HCT116 (cell line): ENCODE measurements around the gene TLL2. TPM values are rescaled to one million over a fixed set of nuclear protein-coding genes. Genes with fewer than 3 reads are reported as not detected.

ENCODE experiments used
- ATAC-seq: fragments of 200-7000 bp; cut with Tn5 transposase; 2 replicates; pipeline ENCODE4 v1.9.1; 2020; ENCODE audit warnings: mild to moderate bottlenecking, moderate library complexity
- BruUV-seq: library from RNA; stranded (reverse); fragments of 400-500 nt; replicated peaks from 2 replicates; lab custom pipeline; 2021; lab: Mats Ljungman, UMichigan
- CTCF ChIA-PET: fragments of 300-600 bp; sonication (Branson Sonifier 250); formaldehyde crosslinking; loops from one replicate; lab custom pipeline; 2021; ENCODE audit warnings: antibody characterized with exemption; lab: Charles Lee
- POLR2A ChIA-PET: fragments of 300-600, 350-600 bp; sonication (Branson Sonifier 250); formaldehyde crosslinking; loops from one replicate; lab custom pipeline; 2021; ENCODE audit warnings: antibody characterized with exemption; lab: Charles Lee
- RAD21 ChIA-PET, 2 experiments: fragments of 300-600 bp; sonication (Branson Sonifier 250); formaldehyde crosslinking; loops; one replicate each; lab custom pipeline; 2023; ENCODE audit warnings: low total read pairs in 2 of 2; ENCODE audit not compliant: uncharacterized antibody in 2 of 2, unreplicated experiment in 2 of 2, low non-redundant PET in 1 of 2; lab: Charles Lee
- DNase-seq: peaks from one replicate; pipeline ENCODE4 v3.0.0-alpha.2; 2010; ENCODE audit warnings: low read depth, low spot score
- H2AFZ ChIP-seq: fragments of 200-600 bp; shearing (Covaris generic), sonication (generic); 2 replicates; pipeline ENCODE4 v1.6.1; 2017; ENCODE audit warnings: low read depth, mixed run types, mixed read lengths, antibody characterized with exemption, low read length; ENCODE audit not compliant: poor library complexity, severe bottlenecking
- H3K27ac ChIP-seq: 2 replicates; pipeline ENCODE4 v1.5.1; 2012; ENCODE audit warnings: low read depth, low read length
- H3K27me3 ChIP-seq: fragments of 200-600 bp; sonication (generic); 2 replicates; pipeline ENCODE4 v1.6.1; 2016; ENCODE audit warnings: mixed run types, low read length, mixed read lengths; ENCODE audit not compliant: insufficient read depth
- H3K36me3 ChIP-seq, 2 experiments: fragments of 200-500 bp in 1 of 2; fragments of 200-600 bp in 1 of 2; sonication (Bioruptor generic) in 1 of 2; sonication (generic) in 1 of 2; 2 replicates each; pipeline versions ENCODE4 v1.5.1 to v1.6.1; 2014 to 2016; ENCODE audit warnings: low read length in 2 of 2, inconsistent platforms in 1 of 2, mixed read lengths in 1 of 2, mixed run types in 1 of 2; ENCODE audit not compliant: insufficient read depth in 2 of 2, control insufficient read depth in 1 of 2
- H3K4me1 ChIP-seq, 2 experiments: fragments of 200-600 bp in 1 of 2; sonication (generic) in 1 of 2; 2 replicates each; pipeline versions ENCODE4 v1.5.1 to v1.6.1; 2012 to 2017; ENCODE audit warnings: low read length in 2 of 2, inconsistent platforms in 1 of 2, mild to moderate bottlenecking in 1 of 2, mixed read lengths in 1 of 2, mixed run types in 1 of 2, moderate library complexity in 1 of 2; ENCODE audit not compliant: insufficient read depth in 2 of 2, control insufficient read depth in 1 of 2
- H3K4me2 ChIP-seq: fragments of 200-600 bp; sonication (generic); 2 replicates; pipeline ENCODE4 v1.6.1; 2017; ENCODE audit warnings: mixed run types, low read length, mixed read lengths
- H3K4me3 ChIP-seq, 2 experiments: fragments of 200-600 bp in 1 of 2; sonication (generic) in 1 of 2; replicated peaks in 1 of 2; 2 replicates each; pipeline ENCODE4 v1.5.1; 2011 to 2016; ENCODE audit warnings: low read length in 2 of 2, control low read depth in 1 of 2, low read depth in 1 of 2, mild to moderate bottlenecking in 1 of 2, mixed read lengths in 1 of 2, mixed run types in 1 of 2
- H3K79me2 ChIP-seq: fragments of 200-600 bp; sonication (generic); 2 replicates; pipeline ENCODE4 v1.6.1; 2017; ENCODE audit warnings: mild to moderate bottlenecking, mixed run types, low read length, moderate library complexity, mixed read lengths; ENCODE audit not compliant: insufficient read depth
- H3K9ac ChIP-seq: fragments of 200-600 bp; sonication (generic); 2 replicates; pipeline ENCODE4 v1.6.1; 2016; ENCODE audit warnings: low read length, mixed read lengths
- H3K9me2 ChIP-seq: fragments of 200-600 bp; sonication (generic), shearing (Covaris generic); 2 replicates; pipeline ENCODE4 v1.6.1; 2017; ENCODE audit warnings: mixed run types, mild to moderate bottlenecking, moderate library complexity; ENCODE audit not compliant: insufficient read depth
- H3K9me3 ChIP-seq, 2 experiments: fragments of 200-500 bp in 1 of 2; fragments of 200-600 bp in 1 of 2; sonication (Bioruptor generic) in 1 of 2; sonication (generic) in 1 of 2; 2 replicates each; pipeline ENCODE4 v1.6.1; 2014 to 2017; ENCODE audit warnings: low read length in 2 of 2, mixed read lengths in 2 of 2, inconsistent platforms in 1 of 2, low read depth in 1 of 2, mild to moderate bottlenecking in 1 of 2, mixed run types in 1 of 2, moderate library complexity in 1 of 2; ENCODE audit not compliant: control insufficient read depth in 1 of 2, insufficient read depth in 1 of 2
- H4K20me1 ChIP-seq: fragments of 200-600 bp; sonication (generic), shearing (Covaris generic); 2 replicates; pipeline ENCODE4 v1.6.1; 2017; ENCODE audit warnings: mixed run types, mild to moderate bottlenecking, moderate library complexity; ENCODE audit not compliant: insufficient read depth
- CEBPB ChIP-seq: IDR thresholded peaks from 2 replicates; pipeline ENCODE4 v1.6.1; 2012; ENCODE audit warnings: low read depth
- EZH2 ChIP-seq: fragments of 200-600 bp; sonication (generic); IDR thresholded peaks from 2 replicates; pipeline ENCODE4 v1.6.1; 2017; ENCODE audit warnings: antibody characterized with exemption, mixed run types
- EZH2phosphoT487 ChIP-seq: fragments of 200-600 bp; IDR thresholded peaks from 2 replicates; pipeline ENCODE4 v1.6.1; 2018; ENCODE audit warnings: antibody characterized with exemption, borderline replicate concordance
- JUND ChIP-seq: IDR thresholded peaks from 2 replicates; pipeline ENCODE4 v1.6.1; 2012
- YY1 ChIP-seq: IDR thresholded peaks from 2 replicates; pipeline ENCODE4 v1.6.1; 2011; ENCODE audit warnings: low read length, low read depth, moderate library complexity, mild to moderate bottlenecking; ENCODE audit not compliant: insufficient replicate concordance; ENCODE audit errors: extremely low read depth
- ZFX ChIP-seq: fragments of 450-650 bp; IDR thresholded peaks from 2 replicates; pipeline ENCODE4 v1.6.1; 2017
- ZNF274 ChIP-seq: fragments of 200-500 bp; sonication (Bioruptor generic); IDR thresholded peaks from 2 replicates; pipeline ENCODE4 v1.6.1; 2014; ENCODE audit warnings: mild to moderate bottlenecking, low read depth, low read length, inconsistent platforms
- intact Hi-C: fragments of 100-400 bp; cut with micrococcal nuclease; formaldehyde crosslinking; loops from 2 replicates; pipeline ENCODE4 v1.10.0; 2022
- total RNA-seq: library from RNA; stranded (reverse); gene quantifications from one replicate; pipeline ENCODE4 v1.2.1, GENCODE V29; 2021; ENCODE audit not compliant: unreplicated experiment
- TF ChIP-seq, protein P1 (sequence below), 3 experiments: fragments of 200-600 bp in 1 of 3; sonication (generic) in 1 of 3; IDR thresholded peaks in 2 of 3; conservative IDR thresholded peaks in 1 of 3; 2 replicates each; pipeline ENCODE4 v1.5.1; 2012 to 2017; ENCODE audit warnings: low read depth in 2 of 3, low read length in 2 of 3, antibody characterized with exemption in 1 of 3, borderline replicate concordance in 1 of 3, control low read depth in 1 of 3, mild to moderate bottlenecking in 1 of 3, mixed read lengths in 1 of 3, mixed run types in 1 of 3, moderate library complexity in 1 of 3; ENCODE audit not compliant: insufficient read depth in 1 of 3
- TF ChIP-seq, protein P2 (sequence below): IDR thresholded peaks from 2 replicates; pipeline ENCODE4 v1.6.1; 2012; ENCODE audit warnings: low read depth
- TF ChIP-seq, protein P3 (sequence below): IDR thresholded peaks from 2 replicates; pipeline ENCODE4 v1.6.1; 2012

TLL2 gene
- total RNA-seq, 1 experiment from 2014 or later = 1.3 TPM

DNA sequence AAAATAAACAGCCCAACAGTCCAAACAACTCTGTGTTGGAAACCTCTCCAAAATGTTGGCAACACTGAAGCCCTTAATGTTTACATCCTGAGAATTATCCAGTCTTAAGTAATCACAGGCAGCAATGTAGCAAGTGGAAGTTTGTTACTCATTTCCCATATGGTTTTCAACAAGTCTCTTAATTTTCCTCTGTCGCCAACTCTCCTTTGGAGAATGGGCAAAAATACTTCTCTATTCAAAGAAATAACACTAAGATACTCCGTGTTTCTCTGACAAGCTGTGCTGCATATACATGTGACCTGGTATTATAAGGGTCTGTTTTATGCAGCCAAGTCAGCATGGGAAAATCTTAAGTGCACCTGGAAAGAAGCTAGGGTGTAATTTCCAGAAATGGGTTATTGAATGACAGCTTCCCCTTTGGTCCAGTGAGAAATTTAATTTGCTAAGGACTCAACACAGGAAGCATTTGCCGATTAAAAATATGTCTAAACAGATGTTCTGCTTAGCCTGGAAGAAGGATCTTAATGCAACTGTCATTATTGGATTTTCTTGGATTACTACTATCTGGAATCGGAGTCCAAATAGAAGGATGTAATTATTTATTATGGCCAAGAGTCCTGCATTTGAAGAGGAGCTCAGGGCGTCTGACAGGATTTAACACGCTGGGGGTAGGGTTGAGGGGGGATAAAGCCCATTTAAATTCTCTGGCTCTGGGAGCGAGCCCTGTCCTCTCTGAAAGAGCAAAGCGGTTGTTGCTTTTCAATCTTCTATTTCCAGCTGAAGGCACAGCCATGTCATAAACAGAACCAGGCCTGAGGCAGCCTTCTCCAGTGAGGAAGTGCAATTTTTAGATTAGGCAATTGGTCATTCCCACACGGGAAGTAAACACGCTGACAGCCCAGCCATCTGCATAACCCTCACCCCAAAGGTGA is 73.1 kb downstream of the TLL2 start:
- ChIA-PET POLR2A (no interaction called here), RAD21 (no interaction called here), CTCF (no interaction called here)
- Histone ChIP-seq H3K4me1 (no peaks in the 10 kb centered on the region), H3K27me3 (no peaks in the 10 kb centered on the region), H3K79me2 (no peaks in the 10 kb centered on the region), H3K4me3 (no peak overlapping the region), H3K4me2 (no peak overlapping the region), H3K9me3 (no peaks in the 10 kb centered on the region), H3K9me2 (no peaks in the 10 kb centered on the region), H4K20me1 (no peaks in the 10 kb centered on the region), H3K27ac (no peak overlapping the region), H3K36me3 (no peaks in the 10 kb centered on the region), H3K9ac (no peak overlapping the region), H2AFZ (no peak overlapping the region)
- TF ChIP-seq YY1 = no peak
- no peak for TF ChIP-seq ZNF274
- TF ChIP-seq JUND = no peak
- TF ChIP-seq, protein P1, sequence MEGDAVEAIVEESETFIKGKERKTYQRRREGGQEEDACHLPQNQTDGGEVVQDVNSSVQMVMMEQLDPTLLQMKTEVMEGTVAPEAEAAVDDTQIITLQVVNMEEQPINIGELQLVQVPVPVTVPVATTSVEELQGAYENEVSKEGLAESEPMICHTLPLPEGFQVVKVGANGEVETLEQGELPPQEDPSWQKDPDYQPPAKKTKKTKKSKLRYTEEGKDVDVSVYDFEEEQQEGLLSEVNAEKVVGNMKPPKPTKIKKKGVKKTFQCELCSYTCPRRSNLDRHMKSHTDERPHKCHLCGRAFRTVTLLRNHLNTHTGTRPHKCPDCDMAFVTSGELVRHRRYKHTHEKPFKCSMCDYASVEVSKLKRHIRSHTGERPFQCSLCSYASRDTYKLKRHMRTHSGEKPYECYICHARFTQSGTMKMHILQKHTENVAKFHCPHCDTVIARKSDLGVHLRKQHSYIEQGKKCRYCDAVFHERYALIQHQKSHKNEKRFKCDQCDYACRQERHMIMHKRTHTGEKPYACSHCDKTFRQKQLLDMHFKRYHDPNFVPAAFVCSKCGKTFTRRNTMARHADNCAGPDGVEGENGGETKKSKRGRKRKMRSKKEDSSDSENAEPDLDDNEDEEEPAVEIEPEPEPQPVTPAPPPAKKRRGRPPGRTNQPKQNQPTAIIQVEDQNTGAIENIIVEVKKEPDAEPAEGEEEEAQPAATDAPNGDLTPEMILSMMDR (IDR thresholded peaks at IDR 0.05 in 2 of 3, conservative IDR thresholded peaks at IDR 0.05 in 1 of 3; ENCODE audit: borderline replicate concordance in 1 of 3, insufficient read depth in 1 of 3, low read depth in 2 of 3, low read length in 2 of 3) = no peak
- TF ChIP-seq EZH2 = no peak
- TF ChIP-seq ZFX = no peak
- intact Hi-C loops = no loop called here
- no peak for DNase-seq
- BruUV-seq = no TSS peak
- ATAC-seq = no peak

DNA sequence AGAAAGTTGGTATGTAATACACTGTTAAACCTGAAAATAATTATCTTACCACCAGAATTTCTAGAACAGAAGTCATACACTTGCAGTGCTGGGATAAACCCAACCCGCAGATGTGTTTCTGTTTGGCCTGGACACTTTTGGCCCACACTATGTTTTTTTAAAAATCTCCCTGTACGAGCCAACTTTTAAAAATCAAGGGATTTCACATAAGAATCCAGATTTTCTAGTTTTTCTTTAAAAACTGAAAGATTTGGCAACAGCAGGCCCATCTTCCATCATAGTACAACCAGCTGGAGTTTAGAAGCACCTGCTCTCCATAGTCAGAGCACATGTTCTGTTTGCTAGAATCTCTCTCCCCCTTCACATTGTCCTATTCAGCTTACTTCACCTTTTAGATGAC is 74.0 kb downstream of the TLL2 start:
- no peak for DNase-seq
- Histone ChIP-seq H2AFZ (no peak overlapping the region), H3K4me1 (no peaks in the 10 kb centered on the region), H3K27ac (no peak overlapping the region), H3K9me2 (no peaks in the 10 kb centered on the region), H3K27me3 (no peaks in the 10 kb centered on the region), H3K9ac (no peak overlapping the region), H3K4me3 (no peak overlapping the region), H3K9me3 (no peaks in the 10 kb centered on the region), H3K79me2 (no peaks in the 10 kb centered on the region), H3K36me3 (no peaks in the 10 kb centered on the region), H3K4me2 (no peak overlapping the region), H4K20me1 (no peaks in the 10 kb centered on the region)
- no peak for ATAC-seq
- intact Hi-C loops = no loop called here
- ChIA-PET CTCF (no interaction called here), RAD21 (no interaction called here), POLR2A (no interaction called here)
- BruUV-seq = no TSS peak
- TF ChIP-seq, protein P2, sequence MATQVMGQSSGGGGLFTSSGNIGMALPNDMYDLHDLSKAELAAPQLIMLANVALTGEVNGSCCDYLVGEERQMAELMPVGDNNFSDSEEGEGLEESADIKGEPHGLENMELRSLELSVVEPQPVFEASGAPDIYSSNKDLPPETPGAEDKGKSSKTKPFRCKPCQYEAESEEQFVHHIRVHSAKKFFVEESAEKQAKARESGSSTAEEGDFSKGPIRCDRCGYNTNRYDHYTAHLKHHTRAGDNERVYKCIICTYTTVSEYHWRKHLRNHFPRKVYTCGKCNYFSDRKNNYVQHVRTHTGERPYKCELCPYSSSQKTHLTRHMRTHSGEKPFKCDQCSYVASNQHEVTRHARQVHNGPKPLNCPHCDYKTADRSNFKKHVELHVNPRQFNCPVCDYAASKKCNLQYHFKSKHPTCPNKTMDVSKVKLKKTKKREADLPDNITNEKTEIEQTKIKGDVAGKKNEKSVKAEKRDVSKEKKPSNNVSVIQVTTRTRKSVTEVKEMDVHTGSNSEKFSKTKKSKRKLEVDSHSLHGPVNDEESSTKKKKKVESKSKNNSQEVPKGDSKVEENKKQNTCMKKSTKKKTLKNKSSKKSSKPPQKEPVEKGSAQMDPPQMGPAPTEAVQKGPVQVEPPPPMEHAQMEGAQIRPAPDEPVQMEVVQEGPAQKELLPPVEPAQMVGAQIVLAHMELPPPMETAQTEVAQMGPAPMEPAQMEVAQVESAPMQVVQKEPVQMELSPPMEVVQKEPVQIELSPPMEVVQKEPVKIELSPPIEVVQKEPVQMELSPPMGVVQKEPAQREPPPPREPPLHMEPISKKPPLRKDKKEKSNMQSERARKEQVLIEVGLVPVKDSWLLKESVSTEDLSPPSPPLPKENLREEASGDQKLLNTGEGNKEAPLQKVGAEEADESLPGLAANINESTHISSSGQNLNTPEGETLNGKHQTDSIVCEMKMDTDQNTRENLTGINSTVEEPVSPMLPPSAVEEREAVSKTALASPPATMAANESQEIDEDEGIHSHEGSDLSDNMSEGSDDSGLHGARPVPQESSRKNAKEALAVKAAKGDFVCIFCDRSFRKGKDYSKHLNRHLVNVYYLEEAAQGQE = no peak
- TF ChIP-seq ZFX (no peak), CEBPB (no peak), EZH2phosphoT487 (no peak)
- TF ChIP-seq, protein P3, sequence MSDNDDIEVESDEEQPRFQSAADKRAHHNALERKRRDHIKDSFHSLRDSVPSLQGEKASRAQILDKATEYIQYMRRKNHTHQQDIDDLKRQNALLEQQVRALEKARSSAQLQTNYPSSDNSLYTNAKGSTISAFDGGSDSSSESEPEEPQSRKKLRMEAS = no peak
- TF ChIP-seq, protein P1 (IDR thresholded peaks at IDR 0.05 in 2 of 3, conservative IDR thresholded peaks at IDR 0.05 in 1 of 3; ENCODE audit: borderline replicate concordance in 1 of 3, insufficient read depth in 1 of 3, low read depth in 2 of 3, low read length in 2 of 3) = no peak
